GM18951 (cell line): ENCODE measurements around the gene PRXL2A.

Source experiments
- POLR2A ChIP-seq: IDR thresholded peaks from 4 replicates; pipeline ENCODE4 v1.6.1; 2011; ENCODE audit warnings: mild to moderate bottlenecking; ENCODE audit not compliant: insufficient read length, insufficient read depth; ENCODE audit errors: extremely low read depth
- in situ Hi-C: fragments of 300-500 bp; cut with MboI; formaldehyde crosslinking; loops from one replicate; pipeline ENCODE4 v1.12.0; 2022; ENCODE audit warnings: low sequenced_read_pairs, mixed read lengths, inconsistent platforms; ENCODE audit not compliant: unreplicated experiment

Gene PRXL2A

GRCh38 chr10:80441831-80442230 is 33.5 kb downstream of the PRXL2A start:
- in situ Hi-C loops = no loop called here
- no peak for TF ChIP-seq POLR2A

GRCh38 chr10:80442879-80443278 is 34.5 kb downstream of the PRXL2A start:
- no peak for TF ChIP-seq POLR2A
- in situ Hi-C loops = no loop called here

DNA sequence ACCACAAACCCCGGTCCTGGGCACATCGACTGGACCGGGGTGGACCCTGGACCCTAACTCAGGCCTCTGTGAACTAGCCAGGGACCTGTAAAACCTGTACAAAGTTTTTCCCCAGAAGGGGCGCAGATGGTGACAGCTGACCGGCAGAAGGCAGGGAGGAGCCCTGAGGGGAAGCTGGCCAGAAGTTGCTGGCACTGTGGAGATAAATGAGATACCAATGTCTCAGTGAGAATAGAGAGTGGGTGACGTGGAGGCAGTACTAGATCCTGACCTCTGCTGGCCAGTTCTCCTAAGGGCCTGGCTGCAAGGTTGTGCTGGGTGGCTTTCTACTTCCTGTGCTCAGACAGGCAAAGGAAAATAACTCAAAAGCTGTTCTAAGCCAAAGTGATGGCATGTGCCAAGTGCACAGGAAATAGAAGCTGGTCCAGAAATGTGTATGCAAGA is 35.2 kb downstream of the PRXL2A start:
- in situ Hi-C loops = no loop called here
- no peak for TF ChIP-seq POLR2A

GRCh38 chr10:80444124-80444523 is 35.8 kb downstream of the PRXL2A start:
- in situ Hi-C loops = no loop called here
- no peak for TF ChIP-seq POLR2A

GRCh38 chr10:80444646-80445319 is 36.4 kb downstream of the PRXL2A start:
- TF ChIP-seq POLR2A = no peak
- in situ Hi-C loops = loop anchor here (5.0 kb wide), 1 partner anchor 58 kb away; no protein-coding TSS in a partner anchor

- TF ChIP-seq POLR2A = no peak
- in situ Hi-C loops = loop anchor here (5.0 kb wide), 1 partner anchor 55 kb away; no protein-coding TSS in a partner anchor
Observed at GRCh38 chr10:80447436-80448190, 39.3 kb downstream of the PRXL2A start.

DNA sequence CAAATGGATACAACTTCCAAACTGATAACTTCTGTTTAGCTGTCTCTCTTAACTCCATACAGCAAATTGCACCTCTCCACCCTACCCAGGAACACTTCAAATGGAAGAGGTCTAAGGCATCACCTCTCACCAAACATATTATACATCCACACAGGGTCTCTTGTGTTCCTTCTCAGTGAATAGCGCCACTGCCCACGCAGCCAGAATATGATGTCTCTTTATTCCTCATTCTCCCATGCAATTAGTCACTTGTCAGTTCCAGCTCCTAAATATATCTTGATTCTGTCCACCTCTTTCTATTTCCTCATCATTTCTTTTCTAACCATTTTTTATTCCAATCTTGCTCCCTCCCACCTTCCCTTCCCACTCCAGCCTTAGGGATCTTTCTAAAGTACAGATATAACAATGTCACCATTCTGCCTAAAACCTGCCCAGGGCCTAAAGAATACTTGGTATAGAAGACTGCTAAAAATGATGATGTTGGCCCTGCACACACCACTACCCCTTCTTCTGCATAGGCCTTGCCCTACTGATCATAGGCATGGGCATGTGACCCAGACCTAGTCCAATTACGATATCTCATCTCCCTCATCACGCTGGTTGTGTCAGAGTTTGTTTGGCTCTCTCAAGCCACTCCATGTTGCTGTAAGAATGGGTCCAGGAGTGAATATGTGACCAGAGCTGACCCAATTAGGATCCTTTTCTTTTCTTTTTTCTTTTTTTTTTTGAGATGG is 40.0 kb downstream of the PRXL2A start:
- in situ Hi-C loops = loop anchor here (5.0 kb wide), 1 partner anchor 54 kb away; no protein-coding TSS in a partner anchor
- TF ChIP-seq POLR2A = no peak

DNA sequence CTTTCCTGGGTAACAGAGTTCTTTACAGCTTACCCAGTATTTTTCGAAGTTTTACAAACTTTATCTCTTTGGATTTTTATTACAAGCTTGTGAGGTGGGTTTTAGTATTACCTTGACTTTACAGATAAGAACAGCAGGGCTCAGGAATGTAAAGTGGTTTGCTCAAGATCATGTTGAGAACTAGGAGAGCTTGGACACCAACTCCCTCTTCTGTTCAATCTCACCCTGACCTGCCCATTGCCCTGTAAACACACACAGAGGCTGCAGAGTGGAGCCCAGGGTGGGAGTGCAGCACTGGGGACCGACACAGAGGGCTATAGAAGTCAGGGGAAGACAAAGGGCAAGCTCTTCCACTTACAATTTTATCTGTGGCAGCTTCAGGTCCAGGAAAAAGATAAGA is 41.2 kb downstream of the PRXL2A start:
- no peak for TF ChIP-seq POLR2A
- in situ Hi-C loops = loop anchor here (5.0 kb wide), 1 partner anchor 53 kb away; no protein-coding TSS in a partner anchor

- no peak for TF ChIP-seq POLR2A
- in situ Hi-C loops = no loop called here
Observed at GRCh38 chr10:80451132-80451531, 42.8 kb downstream of the PRXL2A start.

- in situ Hi-C loops = no loop called here
- no peak for TF ChIP-seq POLR2A
Observed at GRCh38 chr10:80452069-80452468, 43.7 kb downstream of the PRXL2A start.

GRCh38 chr10:80452640-80453039 is 44.3 kb downstream of the PRXL2A start:
- in situ Hi-C loops = no loop called here
- TF ChIP-seq POLR2A = no peak

DNA sequence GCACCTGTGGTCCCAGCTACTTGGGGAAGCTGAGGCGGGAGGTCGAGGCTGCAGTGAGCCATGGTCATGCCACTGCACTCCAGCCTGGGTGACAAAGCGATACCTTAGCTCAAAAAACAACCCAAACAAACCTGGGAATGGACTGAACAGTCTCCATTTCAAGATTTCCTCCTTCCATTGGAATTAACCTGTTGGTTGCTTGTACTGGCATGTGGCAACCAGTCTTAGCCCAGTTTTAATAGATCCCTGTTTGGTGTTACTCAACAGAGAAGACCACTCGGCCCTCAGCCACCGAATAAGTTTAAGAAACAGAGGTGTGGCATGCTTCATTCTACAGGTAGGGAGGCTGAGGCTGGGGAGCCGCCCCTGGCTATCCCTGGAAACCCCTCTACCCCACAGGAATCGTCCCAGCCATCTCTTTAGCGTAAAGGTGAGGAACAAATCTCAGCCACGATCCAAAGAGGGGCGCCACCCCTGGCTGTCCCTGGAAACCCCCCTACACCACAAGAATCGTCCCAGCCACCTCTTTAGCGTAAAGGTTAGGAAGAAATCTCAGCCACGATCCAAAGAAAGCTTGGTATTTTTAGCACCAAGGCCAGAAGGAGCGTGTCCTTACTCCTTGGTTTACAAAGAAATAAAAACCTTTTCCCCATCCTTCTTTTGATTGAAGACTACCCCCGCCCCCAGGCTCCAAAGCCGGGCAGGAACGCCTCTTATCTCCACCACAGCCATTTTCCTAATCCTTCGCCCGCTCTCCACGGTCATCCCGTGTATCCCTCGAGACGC is 44.9 kb downstream of the PRXL2A start:
- in situ Hi-C loops = no loop called here
- TF ChIP-seq POLR2A = no peak

GRCh38 chr10:80453842-80454512 is 45.6 kb downstream of the PRXL2A start, which contains the start of gene TSPAN14:
TSS of gene TSPAN14 (plus strand) at chr10:80454310. CDS start at chr10:80489234, 34,924 bp downstream.
- in situ Hi-C loops = no loop called here
- peak; percentile 64 for TF ChIP-seq POLR2A
